Stimulated activated CD4-positive, alpha-beta T cell treated with anti-CD3 and anti-CD28 coated beads, TNF-alpha, amount 100 ng/mL, for 4 hours (primary cell): Measurements from ENCODE around the gene COL4A2.
"Not testable (repeated sequence)": the region's sequence is repeated elsewhere in the genome, so short reads cannot be mapped to it uniquely, and the experiment has no call there.

Source experiments
- DNase-seq, 3 experiments: peaks; one replicate each; pipeline ENCODE4 v3.0.0-alpha.2; 2020; ENCODE audit warnings: low read depth in 3 of 3

The COL4A2 gene

DNA sequence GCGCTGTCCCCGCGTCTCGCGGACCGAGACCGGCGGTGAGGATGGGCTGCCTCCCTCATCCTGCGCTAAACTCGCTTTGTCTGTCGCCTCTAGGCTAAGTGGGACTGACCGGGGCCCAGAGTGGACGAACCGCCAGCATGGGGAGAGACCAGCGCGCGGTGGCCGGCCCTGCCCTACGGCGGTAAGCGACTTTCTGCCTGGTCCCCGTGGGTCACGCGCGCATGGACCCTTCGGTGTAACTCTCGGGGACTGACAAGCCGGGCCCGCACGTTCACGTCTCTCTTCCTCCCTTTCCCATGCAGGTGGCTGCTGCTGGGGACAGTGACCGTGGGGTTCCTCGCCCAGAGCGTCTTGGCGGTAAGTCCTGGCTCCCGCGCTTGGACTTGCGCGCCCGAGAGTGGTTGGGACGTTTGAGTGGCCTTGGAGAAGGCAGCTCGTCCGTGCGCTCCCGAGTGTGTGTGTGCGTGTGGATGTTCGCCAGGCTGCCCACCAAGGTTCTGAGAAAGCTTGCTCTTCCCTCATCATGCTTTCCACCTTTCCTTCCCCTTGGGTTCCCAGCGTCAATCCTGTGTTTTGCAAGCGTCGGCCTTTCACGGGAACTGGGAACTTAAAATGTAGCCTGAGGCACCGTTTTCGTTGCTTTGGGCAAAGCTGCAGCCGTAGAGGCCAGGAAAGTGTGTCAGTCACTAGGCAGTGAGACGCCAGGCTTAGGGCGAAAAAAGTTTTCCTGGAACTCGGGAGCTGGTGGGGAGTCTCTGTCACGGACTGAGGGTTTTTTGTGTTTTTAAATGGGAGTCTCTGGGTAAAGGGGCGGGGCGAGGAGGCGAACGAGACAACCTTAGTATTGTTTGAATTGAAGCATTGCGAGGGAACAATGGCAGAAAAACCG is 927 bp downstream of the COL4A2 start:
- DNase-seq: no peak

DNA sequence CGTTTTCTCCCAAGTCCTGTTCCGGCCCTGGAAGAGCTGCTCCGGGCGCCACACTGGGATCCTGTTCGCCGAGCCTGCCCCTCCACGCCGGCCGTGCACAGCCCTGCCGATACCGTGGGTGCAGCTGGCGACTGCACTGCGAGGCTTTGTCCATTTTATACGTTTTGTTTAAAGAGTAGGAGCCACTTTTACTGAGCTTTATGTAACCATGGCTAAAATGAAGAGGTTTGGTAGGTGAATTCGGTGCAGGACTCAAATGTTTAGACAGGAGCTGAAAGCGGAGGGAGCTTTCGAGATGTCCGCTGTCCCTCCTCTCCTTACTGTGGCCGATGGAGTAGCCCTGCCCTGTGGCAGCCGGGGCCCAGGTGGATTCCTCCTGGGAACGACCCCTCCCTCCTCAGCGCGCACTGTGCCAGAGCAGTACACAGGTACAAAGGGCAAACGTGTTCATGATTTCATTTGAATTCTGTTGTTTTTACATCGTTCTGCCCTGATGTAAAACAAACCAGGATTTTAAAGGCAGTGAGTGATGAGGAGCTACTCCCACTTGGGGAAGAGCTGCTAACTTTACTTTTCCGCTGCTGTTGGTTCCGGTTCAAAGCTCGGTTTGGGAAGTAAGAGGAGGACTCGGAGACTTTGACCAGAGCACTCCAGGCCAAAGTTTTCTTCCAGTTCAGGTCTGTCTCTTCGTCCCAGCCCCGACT is 1.7 kb downstream of the COL4A2 start:
- no peak for DNase-seq

DNA sequence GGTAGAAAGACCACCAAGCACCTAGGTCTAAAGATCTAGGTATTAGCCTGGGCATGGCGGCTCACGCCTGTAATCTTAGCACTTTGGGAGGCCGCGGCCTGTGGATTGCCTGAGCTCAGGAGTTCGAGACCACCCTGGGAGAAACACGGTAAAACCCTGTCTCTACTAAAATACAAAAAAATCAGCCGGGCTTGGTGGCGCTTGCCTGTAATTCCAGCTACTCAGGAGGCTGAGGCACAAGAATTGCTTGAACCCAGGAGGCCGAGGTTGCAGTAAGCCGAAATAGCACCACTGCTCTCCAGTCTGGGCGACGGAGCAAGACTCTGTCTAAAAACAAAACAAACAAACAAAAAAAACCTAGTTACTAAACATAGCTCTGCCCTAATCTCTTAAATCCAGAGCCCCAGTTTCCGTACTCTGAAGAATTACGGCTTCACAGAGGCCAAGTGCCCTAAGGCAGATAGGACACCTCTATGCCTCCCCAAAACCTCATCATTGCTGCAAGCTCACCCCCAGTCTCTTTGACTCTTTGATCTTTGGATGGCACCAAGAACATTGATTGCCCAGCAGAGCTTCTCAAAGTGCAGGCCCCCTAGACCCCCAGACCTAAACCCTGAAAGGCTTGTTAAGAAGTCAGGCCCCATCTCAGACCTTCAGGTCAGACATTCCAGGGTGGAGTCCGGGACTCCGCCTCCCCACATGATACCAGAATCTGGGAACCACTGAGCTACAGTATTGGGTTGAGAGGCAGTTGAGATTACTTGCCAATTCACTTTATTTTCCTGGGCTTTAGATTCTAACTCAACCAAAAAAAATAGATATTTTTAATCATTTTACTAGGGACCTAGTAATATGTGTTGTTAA is 2.8 kb downstream of the COL4A2 start:
- DNase-seq: no peak

DNA sequence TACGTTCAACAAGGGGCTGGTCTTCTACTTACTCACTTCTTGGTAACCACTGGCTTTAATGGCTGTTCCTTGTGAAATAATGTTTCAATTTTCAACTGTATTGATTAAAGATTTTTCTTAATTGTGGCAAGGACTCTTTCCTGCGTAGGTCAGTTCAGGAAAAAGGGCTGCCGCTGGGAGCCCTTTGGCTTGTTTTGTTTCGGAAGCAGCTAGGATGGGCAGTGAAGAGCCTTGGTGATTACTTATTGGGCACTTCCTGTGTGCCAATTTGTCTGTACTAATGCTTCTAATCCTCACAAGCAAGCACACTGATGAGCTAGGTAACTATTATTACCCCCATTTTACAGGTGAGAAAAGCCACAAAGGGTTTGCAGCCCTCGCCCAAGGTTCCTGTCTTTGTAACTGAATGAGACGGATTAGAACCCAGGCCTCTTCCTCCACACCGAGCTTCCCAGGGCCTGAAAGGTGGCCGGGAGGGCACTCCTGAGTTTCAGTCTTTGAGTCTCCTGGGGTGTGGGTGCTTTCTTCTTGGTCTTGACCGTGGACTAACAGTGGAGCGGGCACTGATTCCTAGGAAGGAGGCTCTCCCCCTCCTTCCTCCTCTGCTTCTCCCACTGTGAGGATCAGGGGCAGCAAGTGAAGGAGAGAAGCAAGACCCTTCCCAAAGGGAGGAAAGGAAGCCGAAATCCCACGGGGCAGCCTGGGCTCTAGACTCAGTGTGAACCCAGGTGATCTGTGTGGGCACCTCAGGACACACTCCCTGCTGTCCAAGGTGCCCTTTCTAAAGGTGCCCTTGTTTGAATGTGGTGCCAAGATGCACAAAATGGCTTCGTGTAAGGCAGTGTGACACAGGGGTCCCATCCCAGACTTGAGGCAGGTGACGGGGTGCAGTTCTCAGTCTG is 3.7 kb downstream of the COL4A2 start:
- DNase-seq: no peak

DNA sequence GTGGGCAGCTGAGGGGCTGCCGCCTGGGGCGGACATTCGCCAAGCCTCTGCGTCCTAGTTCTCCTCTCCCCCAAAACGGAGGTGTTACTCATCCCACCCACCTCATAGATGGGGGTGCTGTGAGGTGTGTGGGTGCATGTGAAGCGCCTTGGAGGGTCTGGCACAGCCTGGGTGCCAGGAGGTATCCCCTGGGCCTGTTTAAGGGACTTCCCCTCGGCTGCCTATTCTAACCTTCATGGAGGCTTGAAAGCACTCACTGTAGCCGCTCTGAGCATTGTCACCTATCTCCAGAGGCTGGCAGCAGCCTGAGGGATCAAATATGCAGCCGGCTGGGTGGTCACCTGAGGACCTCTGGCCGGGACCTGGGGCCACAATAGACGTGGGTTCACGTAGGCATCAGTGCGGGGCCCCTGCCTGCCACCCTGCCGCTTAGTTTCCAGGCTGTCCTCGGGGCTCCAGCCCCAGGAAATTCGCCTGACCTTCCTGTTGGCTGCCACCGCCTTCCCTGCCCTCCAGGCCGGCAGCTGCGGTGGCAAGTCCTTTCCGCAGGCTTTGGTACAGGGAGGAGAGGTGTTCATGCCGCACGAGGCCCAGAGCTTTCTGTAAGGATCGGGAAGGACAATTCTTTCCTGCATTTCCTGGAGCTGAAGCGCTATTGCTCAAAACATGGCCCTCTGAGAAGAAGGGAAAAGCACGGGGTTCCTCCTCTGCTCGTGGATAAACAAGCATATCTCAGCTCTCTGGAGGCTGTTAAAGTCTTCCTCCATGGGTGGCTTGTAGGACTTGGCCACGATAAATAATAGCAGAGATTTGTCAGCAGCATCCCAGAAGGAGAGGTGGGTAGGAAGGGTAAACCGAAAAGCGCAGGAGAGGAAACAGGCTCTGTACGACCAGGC is 4.6 kb downstream of the COL4A2 start:
- DNase-seq: no peak

DNA sequence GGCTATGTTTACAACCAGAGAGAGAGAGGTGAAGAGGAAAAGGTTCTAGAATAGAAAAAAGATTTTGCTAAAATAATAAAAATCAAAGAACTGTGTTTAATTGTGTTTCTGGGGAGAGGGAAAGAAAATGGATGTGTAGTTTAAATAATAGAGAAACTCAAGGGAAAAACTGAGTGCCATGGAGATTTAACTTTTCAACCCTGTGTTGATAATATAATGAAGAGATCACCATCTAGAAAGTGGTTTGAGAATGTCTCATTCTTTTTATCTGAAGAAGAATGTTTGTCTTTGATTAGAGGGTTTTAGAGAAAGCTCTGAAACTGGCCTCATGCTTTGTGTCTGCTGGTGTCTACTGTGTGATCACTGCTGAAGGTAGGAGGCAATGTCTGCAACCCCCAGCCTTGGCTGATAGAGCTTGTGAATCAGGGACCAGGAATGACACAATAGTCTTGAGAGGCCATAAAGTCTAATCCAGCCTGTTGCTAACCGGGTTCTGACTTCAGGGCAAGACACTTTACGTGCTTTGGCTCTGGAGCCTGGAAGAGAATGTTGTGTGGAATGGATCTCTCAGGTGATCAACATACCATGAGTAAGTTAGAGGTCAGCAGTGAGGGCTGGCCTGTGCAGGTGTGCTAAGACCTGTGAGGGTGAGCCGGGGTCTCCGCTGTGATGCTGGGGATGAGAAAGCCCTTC is 5.4 kb downstream of the COL4A2 start:
- no peak for DNase-seq

DNA sequence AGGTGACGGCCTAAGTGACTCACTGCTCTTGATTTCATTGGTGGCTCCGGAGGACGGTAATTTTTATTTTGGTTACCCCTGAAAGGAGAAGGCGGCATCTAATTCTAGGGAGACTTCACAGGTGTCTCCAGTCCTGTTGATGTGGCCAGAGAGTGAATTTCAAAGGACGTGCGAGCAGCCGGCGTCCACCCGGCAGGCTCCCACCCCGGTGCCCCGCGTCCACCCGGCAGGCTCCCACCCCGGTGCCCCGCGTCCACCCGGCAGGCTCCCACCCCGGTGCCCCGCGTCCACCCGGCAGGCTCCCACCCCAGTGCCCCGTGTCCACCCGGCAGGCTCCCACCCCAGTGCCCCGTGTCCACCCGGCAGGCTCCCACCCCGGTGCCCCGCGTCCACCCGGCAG is 6.2 kb downstream of the COL4A2 start:
- not testable (repeated sequence) for DNase-seq

DNA sequence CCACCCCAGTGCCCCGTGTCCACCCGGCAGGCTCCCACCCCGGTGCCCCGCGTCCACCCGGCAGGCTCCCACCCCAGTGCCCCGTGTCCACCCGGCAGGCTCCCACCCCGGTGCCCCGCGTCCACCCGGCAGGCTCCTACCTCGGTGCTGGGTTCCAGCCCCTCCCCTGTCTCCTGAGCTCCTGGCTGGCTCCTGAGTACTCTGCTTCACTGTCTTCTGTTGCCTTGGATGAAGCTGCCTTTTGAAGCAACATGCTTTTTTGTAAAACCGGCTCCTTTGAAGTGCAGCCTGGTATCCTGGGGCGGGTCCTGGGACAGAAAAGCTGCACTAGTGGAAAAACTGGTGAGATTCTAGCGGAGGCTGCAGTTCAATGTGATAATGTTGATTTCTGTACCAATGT is 6.6 kb downstream of the COL4A2 start:
- DNase-seq: not testable (repeated sequence)

DNA sequence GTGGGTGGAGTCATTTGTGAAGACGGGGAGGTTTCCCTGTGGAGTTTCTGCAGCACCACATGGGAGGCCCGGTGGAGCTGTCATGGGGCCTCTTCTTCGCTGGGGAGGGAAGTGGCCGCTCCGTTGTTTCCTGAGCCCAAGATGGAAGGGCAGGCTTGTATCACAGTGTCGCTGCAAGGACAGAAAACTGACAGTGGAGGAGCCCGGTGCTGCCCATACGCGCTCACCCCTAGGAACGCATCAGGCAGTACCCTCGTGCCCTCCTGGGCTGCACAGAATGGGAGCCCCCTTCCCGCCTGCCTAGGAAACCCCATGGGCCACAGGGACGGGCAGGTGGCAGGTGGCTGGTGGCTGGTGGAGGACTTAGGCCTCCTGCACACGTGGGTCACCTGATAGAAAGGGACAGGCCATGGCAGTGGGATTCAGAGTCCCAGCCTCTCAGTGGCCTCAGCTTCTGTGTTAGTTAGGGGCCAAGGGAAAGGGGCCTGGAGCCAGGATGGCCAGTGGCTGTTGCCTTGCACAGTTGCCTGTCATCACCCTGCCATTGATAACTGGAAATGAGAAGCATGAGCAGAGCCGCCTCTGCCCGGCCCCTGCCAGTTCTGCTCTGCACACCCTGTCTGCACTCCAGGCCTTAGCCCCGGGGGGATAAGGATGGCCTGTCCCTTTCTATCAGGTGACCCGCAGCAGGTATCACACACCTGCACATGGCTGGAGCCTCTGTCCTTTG is 7.6 kb downstream of the COL4A2 start:
- no peak for DNase-seq

DNA sequence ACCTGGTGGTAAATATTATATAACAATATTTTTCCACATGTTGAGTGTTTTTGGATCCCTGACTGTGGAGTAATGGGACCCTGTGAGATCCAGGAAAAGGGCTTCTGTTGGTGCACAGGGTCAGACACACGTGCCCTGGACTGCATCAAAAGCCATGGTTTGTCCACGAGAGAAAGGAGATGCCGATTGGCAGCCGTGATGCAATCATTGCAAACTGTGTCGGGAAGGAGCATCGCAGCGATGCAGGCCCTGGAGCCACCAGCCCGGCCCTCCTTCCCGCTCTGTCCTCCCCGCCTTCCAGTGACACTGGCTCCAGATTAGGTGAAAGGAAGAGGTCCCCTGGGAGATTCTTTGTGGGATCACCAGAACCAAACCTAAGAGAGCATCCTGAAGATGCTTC is 9.1 kb downstream of the COL4A2 start:
- no peak for DNase-seq

DNA sequence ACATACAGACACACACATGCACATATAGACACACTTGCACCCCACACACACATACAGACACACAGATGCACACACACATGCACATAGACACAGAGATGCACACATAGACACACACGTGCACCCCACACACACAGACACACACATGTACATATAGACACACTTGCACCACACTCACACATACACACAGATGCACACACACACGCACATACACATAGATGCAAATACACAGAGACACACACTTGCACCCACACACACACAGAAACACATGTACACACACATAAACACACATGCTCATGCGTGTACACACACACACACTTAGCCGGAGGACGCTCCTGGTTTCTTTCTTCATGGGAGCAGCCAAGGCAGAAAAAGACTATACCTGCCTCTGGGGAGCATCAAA is 10.0 kb downstream of the COL4A2 start:
- DNase-seq: no peak

DNA sequence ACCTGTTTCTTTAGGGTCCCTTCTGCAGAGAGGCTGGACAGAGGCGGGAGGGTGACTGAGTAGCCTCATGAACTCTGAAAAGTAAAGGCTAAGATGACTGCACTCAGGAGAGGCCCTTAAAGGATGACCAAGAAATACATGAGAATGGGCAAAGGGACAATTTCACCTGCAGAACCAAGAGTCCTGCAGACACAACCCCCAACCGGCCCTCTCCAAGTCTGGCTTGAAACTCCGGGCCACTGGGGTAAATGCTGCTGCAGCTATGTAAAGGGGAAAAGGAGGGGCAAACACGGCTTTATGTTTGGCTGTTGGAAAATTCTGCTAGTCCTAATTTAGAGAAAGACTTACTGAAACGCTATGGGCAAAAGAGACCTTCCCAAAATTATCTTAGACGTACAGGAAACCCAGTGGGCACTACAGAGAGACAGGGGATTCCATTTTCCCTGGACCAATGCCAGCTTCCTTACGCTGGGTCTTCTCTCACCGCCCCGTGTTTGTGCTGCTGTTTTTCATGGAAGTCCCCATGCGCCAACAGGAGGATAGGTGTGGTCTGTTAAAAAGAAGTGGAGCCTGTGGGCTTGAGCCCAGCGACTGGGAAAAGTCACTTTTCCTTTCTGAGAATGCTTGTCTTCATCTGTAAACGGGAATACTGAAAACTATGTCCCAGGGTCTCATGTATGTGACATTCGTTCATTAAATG is 10.6 kb downstream of the COL4A2 start:
- DNase-seq: no peak

DNA sequence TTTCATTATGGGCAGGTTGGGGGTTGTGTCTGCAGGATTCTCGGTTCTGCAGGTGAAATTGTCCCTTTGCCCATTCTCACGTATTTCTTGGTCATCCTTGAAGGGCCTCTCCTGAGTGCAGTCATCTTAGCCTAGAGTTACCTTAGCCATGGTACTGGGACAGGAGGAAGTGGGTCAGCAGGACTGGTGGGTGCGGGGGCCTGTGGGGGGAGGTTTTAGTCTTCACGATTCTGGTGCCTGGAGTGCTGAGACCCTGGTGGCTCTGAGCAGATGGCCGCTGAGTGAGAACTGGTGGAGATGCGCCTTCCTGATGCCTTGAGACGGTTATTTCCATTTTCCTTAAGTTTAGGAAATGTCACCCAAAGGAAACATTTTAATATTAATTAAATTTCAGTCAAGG is 11.8 kb downstream of the COL4A2 start:
- no peak for DNase-seq

DNA sequence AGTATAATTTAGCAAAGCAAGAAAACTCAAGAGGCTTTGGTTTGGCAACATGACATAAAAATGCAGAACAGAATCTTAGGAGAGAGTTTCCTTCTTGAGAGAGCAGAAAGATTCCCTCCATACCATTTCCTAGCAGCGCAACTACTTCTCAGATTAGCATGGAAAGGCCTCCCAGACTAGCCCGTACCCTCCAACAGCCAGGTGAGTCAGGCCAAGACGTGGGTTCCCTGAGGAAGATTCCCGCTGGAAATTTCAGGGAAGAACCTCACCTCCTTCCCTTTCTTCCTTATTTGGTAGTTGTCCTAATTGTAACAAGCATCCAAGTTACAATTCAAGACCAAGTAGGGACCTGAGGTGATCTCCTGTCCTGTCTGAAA is 12.3 kb downstream of the COL4A2 start:
- DNase-seq: no peak

DNA sequence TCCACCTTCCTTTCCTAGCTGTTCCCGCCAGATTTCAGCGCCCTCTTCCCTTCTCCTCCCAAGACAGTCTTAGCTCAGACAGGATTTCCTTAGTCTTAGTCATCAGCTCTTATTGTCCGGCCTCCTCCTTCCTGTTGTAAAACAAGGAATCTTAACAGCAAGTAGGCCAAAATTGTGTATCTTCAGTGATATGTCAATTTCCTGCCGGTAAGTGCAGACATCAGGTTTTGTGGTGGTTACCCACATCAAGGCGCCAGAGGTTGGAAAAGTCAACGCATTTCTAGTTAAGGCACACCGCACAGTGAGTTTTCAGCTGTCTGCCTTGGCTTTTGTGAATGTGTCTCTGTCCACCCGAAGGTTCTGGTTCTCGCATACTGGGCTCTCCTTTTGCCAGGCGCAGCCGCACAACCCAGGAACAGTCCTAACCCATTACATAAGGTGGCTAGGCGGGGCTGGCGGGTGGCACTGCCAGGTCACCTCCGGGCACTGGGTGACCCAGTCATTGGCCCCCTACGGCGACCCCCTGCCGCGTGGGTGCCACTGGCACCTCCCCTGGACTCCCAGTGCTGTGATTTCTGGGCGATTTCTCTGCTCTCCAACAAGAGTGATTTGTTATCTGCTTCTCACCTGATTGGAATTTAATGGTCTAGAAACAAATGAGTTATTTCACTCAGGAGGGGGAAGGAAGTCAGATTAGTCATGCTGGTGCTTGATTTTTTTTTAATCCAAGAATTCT is 12.9 kb downstream of the COL4A2 start:
- no peak for DNase-seq

DNA sequence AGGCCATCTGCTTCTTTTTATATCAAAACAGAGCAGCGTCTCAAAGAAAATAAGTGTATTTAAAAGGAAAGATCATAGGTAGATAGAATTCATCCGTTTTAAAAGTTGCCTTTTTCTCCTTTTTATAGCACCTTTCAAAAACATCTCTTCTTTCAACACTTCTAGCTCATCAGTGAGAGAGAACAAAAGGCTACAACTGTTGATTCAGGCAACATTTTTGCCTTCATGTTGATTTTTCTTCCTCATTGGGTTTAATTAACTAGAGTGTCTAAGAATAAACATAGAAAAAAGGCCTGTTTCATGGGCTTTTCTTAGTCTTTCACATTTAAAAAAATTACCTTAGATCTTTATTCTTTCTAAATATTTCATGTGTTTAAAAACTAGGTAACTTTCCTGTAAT is 13.6 kb downstream of the COL4A2 start:
- no peak for DNase-seq

DNA sequence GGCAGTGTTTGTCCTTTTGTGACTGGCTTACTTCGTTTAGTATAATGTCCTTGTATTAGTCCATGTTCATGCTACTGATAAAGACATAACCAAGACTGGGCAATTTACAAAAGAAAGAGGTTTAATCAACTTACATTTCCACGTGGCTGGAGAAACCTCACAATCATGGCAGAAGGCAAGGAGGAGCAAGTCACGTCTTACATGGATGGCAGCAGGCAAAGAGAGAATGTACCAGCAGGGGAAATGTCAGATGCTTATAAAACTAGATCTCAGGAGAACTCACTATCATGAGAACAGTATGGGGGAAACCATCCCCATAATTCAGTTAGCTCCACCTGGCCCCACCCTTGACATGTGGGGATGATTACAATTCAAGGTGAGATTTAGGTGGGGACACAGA is 14.5 kb downstream of the COL4A2 start:
- DNase-seq: not testable (repeated sequence)
